ENCODE results near the gene PACRG. TPM values are rescaled to one million over a fixed set of nuclear protein-coding genes. Genes with fewer than 3 reads are reported as not detected.

Gene PACRG
- total RNA-seq, 1 donor from 2014 or later = 1.8 TPM

GRCh38 chr6:163190786-163191185 is 463.0 kb downstream of the PACRG start:
- ATAC-seq (no peak), DNase-seq (ENCODE audit: low spot score) (no peak)

GRCh38 chr6:163191704-163192537 is 464.1 kb downstream of the PACRG start:
- ATAC-seq = no peak

GRCh38 chr6:163192591-163192990 is 464.8 kb downstream of the PACRG start:
- no peak for DNase-seq (ENCODE audit: low spot score)
- no peak for ATAC-seq

More at GRCh38 chr6:163191704-163192537, 464.1 kb downstream of the PACRG start:
- DNase-seq (ENCODE audit: low spot score) = no peak

- no peak for ATAC-seq
- no peak for DNase-seq (ENCODE audit: low spot score)
Measured at GRCh38 chr6:163193326-163193725, 465.6 kb downstream of the PACRG start.

DNA sequence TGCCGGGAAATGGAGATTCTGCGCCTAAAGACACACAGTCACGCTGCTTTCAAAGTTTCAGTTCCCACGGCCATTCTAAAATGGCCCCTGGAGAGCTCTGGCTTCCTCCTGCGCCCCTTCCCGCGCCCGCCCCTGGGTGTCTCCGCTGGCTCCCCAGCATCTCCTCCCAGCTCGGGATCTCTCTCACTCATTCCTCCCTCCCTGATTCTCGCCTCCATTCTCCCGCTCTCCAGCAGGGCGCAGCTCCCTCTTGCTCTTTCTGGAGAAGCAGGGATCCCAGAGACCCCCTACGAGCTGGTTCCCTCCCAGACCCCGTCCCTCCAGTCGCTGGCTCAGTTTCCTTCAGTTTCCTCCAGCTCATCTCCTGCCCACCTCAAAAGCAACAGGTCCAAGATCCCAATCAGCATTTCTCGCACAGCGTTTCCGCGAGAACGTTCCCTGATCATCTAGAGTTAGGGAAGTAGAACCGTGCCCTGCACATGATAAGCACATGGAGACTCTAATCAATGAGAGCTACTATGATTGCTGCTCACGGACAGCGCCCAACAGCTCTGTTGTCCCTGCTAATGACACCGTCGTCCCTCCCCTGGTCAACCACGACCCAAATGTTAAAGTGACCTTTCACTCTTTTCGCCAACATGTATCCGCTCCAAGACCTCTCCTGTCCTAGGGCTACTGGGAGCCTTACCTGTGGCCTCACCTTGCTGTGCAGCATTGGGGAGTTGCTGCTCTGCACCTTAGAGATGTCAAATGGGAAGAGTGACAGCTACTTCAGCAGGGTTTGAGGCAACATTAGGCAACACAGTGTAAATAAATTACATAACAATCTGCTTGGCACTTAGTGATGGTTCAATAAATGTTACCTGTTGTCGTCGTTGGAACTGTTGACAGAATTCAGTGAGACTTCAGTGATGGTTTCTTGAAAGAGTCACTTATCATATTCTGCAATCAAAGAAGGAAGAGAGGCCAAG is 468.2 kb downstream of the PACRG start:
- DNase-seq (ENCODE audit: low spot score) = peak; percentile 71
- ATAC-seq = peak; percentile 90

- ATAC-seq (no peak), DNase-seq (ENCODE audit: low spot score) (no peak)
Measured at GRCh38 chr6:163197839-163198238, 470.1 kb downstream of the PACRG start.

- DNase-seq (ENCODE audit: low spot score) = no peak
- ATAC-seq = no peak
Measured at GRCh38 chr6:163198396-163198795, 470.6 kb downstream of the PACRG start.

GRCh38 chr6:163199371-163199770 is 471.6 kb downstream of the PACRG start:
- ATAC-seq = no peak
- DNase-seq (ENCODE audit: low spot score) = no peak

DNA sequence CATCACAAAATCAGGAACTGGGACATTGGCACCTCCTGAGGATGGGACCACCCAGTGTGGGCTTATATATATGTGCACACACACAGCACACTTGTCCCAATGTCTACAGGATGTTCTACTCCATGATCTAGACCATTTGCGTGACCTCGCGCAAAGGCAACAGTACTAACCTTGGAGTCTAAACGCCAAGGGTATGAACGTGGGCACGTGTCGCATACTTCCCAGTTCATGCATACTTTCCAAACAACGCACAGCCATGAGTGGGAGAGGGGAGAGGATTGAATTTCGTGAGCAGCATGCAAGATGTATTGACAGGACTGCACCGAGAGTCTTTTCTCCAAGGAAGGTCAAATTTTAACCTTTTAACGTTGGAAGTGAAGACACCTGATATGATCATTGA is 472.5 kb downstream of the PACRG start:
- no peak for DNase-seq (ENCODE audit: low spot score)
- no peak for ATAC-seq

GRCh38 chr6:163200694-163201093 is 472.9 kb downstream of the PACRG start:
- ATAC-seq (no peak), DNase-seq (ENCODE audit: low spot score) (no peak)

- ATAC-seq = no peak
- no peak for DNase-seq (ENCODE audit: low spot score)
Measured at GRCh38 chr6:163201855-163202254, 474.1 kb downstream of the PACRG start.

DNA sequence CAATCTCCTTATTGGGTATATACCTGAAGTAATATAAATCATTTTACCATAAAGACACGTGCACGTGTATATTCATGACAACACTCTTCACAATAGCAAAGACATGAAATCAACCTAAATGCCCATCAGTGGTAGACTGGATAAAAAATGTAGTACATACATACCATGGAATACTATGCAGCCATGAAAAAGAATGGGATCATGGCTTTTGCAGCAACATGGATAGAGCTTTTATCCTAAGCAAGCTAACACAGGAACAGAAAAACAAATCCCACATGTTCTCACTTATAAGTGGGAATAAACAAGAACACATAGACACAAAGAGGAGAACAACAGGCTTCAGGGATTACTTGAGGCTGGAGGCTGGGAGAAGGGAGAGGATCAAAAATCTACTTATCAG is 478.4 kb downstream of the PACRG start:
- DNase-seq (ENCODE audit: low spot score) = no peak
- no peak for ATAC-seq

DNA sequence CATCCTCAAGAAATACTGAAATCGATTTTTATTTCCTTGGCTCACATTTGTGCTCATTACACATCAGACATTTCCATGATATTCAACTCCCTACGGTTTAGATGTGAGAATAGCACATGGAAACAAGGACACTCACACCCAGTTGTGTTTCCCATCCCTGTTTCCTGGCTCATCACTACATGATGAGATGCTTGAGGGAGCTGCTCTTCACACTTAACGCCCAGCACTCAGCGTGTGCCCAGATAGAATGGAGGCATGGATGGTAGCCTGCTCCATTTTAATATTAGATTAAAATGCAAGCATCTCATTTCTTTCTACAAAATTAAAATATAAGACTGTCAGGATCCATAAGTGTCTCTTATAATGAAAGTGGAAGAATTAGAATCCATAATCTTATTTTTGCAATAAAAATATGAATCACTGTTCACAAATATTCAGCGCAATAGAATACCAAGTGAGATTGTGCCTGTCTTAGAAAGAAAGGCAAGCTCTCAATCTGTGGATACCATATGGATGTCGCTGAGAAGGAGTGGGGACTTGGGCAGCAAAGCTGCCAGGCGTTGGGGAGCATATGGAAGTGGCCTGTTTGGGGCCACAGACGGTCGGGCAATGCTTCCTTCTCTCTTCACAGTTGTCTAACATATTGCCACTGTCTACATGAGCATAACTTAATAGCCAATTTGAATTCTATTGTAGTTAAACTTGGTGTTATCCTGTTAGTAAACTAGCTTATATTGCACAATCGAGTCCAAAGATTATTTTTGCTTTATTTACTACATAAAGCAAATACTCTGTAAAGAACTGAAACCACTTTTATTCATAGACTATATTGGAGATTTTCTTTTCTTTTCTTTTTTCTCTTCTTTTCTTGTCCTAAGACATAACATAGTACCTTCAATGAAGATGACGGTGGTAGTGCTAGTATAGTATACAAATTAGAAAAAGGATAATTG is 479.9 kb downstream of the PACRG start:
- DNase-seq (ENCODE audit: low spot score) (no peak), ATAC-seq (peak; percentile 80)

GRCh38 chr6:163209005-163209404 is 481.2 kb downstream of the PACRG start:
- ATAC-seq = no peak
- DNase-seq (ENCODE audit: low spot score) = no peak

DNA sequence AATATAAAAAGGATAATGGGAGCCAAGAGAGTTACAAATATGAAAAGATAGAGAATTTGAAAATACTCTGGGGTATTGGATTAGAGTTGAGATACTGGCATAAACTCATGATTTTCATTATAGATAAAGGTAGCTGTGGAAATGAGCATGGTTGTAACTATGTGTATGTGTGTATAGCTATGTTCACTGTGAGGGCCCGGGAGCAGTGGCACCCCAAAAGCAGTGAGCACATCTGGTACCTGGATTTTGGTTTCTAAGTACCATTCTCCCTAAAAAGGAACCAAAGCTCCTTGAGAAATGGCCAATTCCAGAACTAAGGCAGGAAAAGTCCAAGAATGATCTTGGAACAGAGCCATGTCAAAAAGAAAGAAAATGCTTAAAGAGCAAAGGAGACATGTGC is 484.3 kb downstream of the PACRG start:
- ATAC-seq = no peak
- no peak for DNase-seq (ENCODE audit: low spot score)

GRCh38 chr6:163214259-163214658 is 486.5 kb downstream of the PACRG start:
- DNase-seq (ENCODE audit: low spot score) (no peak), ATAC-seq (no peak)

DNA sequence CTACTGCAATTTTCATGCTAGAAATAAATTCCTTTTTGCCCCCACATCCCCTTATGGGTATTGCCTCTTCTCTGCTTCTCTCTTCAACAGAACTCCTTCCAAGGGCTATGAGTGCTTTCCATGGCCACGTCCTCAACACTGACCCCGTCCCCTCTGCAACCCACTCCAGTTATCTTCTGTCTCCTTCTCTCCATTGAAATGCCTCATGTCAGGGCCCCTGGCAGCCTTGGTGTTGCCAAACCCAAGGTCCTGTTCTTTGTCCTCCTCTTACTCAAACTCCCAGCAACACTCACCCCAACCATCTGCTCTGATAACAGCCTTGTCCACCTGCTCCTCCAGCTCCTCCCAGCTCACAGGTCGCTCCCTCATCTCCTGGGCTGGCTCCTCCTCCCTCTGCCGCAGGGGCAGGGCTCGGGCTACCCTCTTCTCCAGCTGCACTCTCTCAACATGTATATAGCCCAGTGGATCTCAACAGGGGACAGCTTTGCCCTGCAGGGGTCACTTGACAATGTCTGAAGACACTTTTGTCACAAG is 490.7 kb downstream of the PACRG start:
- ATAC-seq (no peak), DNase-seq (ENCODE audit: low spot score) (no peak)

- DNase-seq (ENCODE audit: low spot score) = no peak
- no peak for ATAC-seq
Measured at GRCh38 chr6:163226181-163226835, 498.5 kb downstream of the PACRG start.

- ATAC-seq = no peak
- DNase-seq (ENCODE audit: low spot score) = no peak
Measured at GRCh38 chr6:163226836-163227485, 499.2 kb downstream of the PACRG start.

Data from left lobe of liver (tissue), 2 donors.